Effector memory CD8-positive, alpha-beta T cell (primary cell): Measurements from ENCODE around the gene CCDC177.

Source experiments
- ATAC-seq: fragments of 150-1000 bp; cut with Tn5 transposase; replicated peaks from 2 replicates; pipeline ENCODE4 v1.10.0; 2021; ENCODE audit warnings: mild to moderate bottlenecking, moderate library complexity
- DNase-seq, 3 experiments: peaks; one replicate each; pipeline ENCODE4 v3.0.0; 2021
- H3K27ac Mint-ChIP-seq, 2 donors: one replicate each; pipeline ENCODE4 v1.8.0; 2022; ENCODE audit warnings: mild to moderate bottlenecking in 2 of 2, mixed read lengths in 2 of 2, moderate library complexity in 2 of 2
- H3K27me3 Mint-ChIP-seq, 2 donors: one replicate each; pipeline ENCODE4 v1.8.0; 2022; ENCODE audit warnings: mixed read lengths in 2 of 2
- H3K36me3 Mint-ChIP-seq: one replicate; pipeline ENCODE4 v1.8.0; 2022; ENCODE audit warnings: mild to moderate bottlenecking, moderate library complexity, mixed read lengths; ENCODE audit not compliant: insufficient read depth
- H3K4me1 Mint-ChIP-seq, 2 donors: one replicate each; pipeline ENCODE4 v1.8.0; 2022; ENCODE audit warnings: low read depth in 2 of 2, mixed read lengths in 2 of 2
- H3K4me3 Mint-ChIP-seq, 2 donors: one replicate each; pipeline ENCODE4 v1.8.0; 2022; ENCODE audit warnings: mild to moderate bottlenecking in 2 of 2, mixed read lengths in 2 of 2, moderate library complexity in 2 of 2
- H3K9me3 Mint-ChIP-seq, 2 donors: one replicate each; pipeline ENCODE4 v1.8.0; 2022; ENCODE audit warnings: mixed read lengths in 2 of 2

The CCDC177 gene

DNA sequence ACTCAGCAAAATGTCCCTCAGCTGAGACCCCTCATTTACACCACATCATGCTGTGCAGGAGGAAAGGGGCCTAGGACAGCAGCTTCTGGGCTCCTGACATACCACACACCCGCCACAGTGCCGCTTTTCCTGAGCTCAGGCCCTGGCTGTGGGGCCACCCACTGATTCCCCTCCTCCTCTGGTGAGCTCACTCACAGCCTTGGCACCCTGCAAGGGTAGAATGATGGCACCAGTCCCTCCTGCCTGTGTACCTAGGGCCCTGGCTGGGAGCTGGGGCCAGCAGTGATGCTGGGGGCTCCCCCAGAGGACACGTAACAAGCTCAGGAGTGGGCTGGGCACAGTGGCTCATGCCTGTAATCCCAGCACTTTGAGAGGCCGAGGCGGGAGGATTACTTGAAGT lies 45.7 kb downstream of the CCDC177 start:
- DNase-seq (no peak), ATAC-seq (no peak)
- H3K27me3 Mint-ChIP-seq: peaks cover 6 to 49% of the 10 kb centered on the region in 2 donors
- no peak overlapping the region for H3K27ac Mint-ChIP-seq
- no peaks in the 10 kb centered on the region for H3K9me3 Mint-ChIP-seq
- H3K4me1 Mint-ChIP-seq: no peaks in the 10 kb centered on the region
- H3K36me3 Mint-ChIP-seq: no peaks in the 10 kb centered on the region
- no peak overlapping the region for H3K4me3 Mint-ChIP-seq

DNA sequence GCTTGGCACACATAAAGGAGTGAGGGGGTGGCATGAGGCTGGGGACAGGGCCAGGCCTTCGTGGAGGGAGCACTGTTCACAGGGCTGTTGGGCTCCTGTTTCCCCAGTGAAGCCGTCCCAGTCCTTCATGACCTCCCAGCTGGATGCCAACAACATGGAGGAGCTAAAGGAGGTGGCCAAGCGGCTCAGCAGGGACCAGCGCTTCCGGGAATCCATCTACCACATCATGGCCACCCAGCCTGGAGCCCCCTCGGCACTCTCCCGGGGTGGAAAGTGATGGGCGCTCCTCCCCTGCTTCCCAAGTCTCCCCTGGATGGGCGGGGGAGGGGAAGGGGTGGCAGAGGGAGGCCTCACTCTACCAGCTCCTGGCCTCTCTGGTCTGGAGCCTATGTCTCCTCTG lies 46.5 kb downstream of the CCDC177 start:
- ATAC-seq (no peak), DNase-seq (no peak)
- H3K4me3 Mint-ChIP-seq: no peak overlapping the region
- no peak overlapping the region for H3K27ac Mint-ChIP-seq
- H3K4me1 Mint-ChIP-seq: no peaks in the 10 kb centered on the region
- peaks cover 6 to 41% of the 10 kb centered on the region in 2 donors for H3K27me3 Mint-ChIP-seq
- no peaks in the 10 kb centered on the region for H3K9me3 Mint-ChIP-seq
- no peaks in the 10 kb centered on the region for H3K36me3 Mint-ChIP-seq

DNA sequence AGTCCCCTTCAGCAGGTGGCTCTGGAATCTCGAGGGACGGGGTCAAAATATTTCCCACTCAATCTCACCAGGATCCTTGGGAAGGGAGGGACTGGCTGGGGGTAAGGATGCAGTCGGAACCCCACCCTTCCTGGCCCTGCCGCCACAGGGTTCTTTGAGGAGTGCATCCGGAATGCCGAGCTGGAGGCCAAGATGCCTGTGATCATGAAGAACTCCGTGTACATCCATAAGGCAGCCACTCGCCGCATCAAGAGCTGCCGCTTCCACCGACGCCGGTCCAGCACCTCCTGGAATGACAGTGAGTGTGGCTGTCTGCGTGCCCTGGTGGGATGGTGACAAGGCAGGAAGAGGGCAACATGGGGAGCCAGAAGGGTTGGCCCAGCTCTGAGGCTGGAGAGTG lies 47.0 kb downstream of the CCDC177 start:
- ATAC-seq (no peak), DNase-seq (no peak)
- no peak overlapping the region for H3K4me3 Mint-ChIP-seq
- H3K9me3 Mint-ChIP-seq: no peaks in the 10 kb centered on the region
- peaks cover 6 to 36% of the 10 kb centered on the region in 2 donors for H3K27me3 Mint-ChIP-seq
- H3K27ac Mint-ChIP-seq: no peak overlapping the region
- H3K36me3 Mint-ChIP-seq: no peaks in the 10 kb centered on the region
- no peaks in the 10 kb centered on the region for H3K4me1 Mint-ChIP-seq

DNA sequence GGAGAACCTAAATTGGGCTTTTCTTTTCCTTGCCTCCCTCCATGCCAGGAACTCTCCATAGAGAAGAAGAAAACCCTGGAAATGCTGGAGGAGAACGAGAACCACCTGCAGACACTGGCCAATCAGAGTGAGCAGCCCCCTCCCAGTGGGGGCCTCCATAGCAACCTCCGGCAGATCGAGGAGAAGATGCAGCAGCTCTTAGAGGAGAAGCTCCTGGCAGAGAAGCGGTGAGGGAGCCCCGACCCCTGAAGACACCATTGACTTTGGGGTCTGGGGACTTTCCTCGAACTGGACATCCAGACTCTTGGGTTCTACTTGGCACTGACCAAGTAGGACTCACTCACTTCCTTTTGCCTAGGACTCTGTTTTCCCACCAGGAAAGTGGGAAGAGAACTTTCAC lies 48.8 kb downstream of the CCDC177 start:
- ATAC-seq: no peak
- Mint-ChIP-seq H3K4me3 (no peak overlapping the region), H3K4me1 (no peaks in the 10 kb centered on the region), H3K27ac (no peak overlapping the region), H3K27me3 (peaks cover 6 to 37% of the 10 kb centered on the region in 2 donors), H3K9me3 (no peaks in the 10 kb centered on the region), H3K36me3 (no peaks in the 10 kb centered on the region)
- no peak for DNase-seq

DNA sequence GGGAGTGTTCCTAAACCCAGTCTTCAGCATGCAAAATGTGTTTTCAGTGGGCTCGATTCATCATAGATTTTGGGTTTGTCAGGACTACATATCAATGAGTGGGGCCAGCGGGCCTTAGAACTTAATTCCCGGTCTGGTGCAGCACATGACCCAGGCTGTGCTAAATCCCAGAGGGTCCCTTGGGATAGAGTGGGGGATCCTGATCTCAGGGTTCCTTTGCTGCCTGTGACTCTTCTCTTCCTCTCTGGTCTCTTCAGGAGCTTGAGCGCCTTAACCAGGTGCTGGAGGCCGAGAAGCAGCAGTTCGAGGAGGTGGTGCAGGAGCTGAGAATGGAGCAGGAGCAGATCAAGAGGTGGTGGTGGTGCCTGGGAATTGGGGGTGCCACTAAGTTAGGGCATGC lies 52.6 kb downstream of the CCDC177 start:
- no peaks in the 10 kb centered on the region for H3K4me1 Mint-ChIP-seq
- no peak overlapping the region for H3K4me3 Mint-ChIP-seq
- H3K27me3 Mint-ChIP-seq: peaks cover 20 to 43% of the 10 kb centered on the region in 2 donors
- no peak overlapping the region for H3K27ac Mint-ChIP-seq
- ATAC-seq: no peak
- no peak for DNase-seq
- no peaks in the 10 kb centered on the region for H3K9me3 Mint-ChIP-seq
- H3K36me3 Mint-ChIP-seq: no peaks in the 10 kb centered on the region
